ENCODE results near the gene C14orf132. TPM values are rescaled to one million over a fixed set of nuclear protein-coding genes. Genes with fewer than 3 reads are reported as not detected.

C14orf132 gene
- total RNA-seq, 1 donor from 2014 or later: 33.2 TPM

DNA sequence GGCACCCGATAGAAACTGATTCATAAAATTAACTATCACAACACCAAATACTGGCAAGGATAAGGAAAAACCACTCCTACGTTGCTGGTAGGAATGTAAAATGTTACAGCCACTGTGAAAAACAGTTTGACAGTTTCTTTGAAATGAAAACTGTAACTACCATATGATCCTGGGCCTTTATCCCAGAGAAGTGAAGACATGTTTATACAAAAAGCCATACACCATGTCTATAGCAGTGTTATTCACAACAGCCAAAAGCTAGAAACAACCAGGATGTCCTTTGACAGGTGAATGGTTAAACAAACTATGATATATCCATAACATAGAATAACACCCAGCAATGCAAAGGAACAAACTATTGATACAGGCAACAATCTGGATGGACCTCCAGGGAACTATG, 3.7 kb upstream of the C14orf132 start:
- Mint-ChIP-seq H3K4me1 (ENCODE audit: low read depth) (peaks cover 23% of the 10 kb centered on the region), H3K9me3 (ENCODE audit: low read depth) (no peaks in the 10 kb centered on the region), H3K27me3 (ENCODE audit: low read depth) (peaks cover 2% of the 10 kb centered on the region), H3K4me3 (ENCODE audit: unreplicated experiment) (no peak overlapping the region), H3K36me3 (ENCODE audit: low read depth) (no peaks in the 10 kb centered on the region), H3K27ac (ENCODE audit: unreplicated experiment) (no peak overlapping the region)
- TF ChIP-seq, protein P1, sequence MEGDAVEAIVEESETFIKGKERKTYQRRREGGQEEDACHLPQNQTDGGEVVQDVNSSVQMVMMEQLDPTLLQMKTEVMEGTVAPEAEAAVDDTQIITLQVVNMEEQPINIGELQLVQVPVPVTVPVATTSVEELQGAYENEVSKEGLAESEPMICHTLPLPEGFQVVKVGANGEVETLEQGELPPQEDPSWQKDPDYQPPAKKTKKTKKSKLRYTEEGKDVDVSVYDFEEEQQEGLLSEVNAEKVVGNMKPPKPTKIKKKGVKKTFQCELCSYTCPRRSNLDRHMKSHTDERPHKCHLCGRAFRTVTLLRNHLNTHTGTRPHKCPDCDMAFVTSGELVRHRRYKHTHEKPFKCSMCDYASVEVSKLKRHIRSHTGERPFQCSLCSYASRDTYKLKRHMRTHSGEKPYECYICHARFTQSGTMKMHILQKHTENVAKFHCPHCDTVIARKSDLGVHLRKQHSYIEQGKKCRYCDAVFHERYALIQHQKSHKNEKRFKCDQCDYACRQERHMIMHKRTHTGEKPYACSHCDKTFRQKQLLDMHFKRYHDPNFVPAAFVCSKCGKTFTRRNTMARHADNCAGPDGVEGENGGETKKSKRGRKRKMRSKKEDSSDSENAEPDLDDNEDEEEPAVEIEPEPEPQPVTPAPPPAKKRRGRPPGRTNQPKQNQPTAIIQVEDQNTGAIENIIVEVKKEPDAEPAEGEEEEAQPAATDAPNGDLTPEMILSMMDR (IDR thresholded peaks at IDR 0.05): no peak
- no peak for DNase-seq (ENCODE audit: low spot score)

DNA sequence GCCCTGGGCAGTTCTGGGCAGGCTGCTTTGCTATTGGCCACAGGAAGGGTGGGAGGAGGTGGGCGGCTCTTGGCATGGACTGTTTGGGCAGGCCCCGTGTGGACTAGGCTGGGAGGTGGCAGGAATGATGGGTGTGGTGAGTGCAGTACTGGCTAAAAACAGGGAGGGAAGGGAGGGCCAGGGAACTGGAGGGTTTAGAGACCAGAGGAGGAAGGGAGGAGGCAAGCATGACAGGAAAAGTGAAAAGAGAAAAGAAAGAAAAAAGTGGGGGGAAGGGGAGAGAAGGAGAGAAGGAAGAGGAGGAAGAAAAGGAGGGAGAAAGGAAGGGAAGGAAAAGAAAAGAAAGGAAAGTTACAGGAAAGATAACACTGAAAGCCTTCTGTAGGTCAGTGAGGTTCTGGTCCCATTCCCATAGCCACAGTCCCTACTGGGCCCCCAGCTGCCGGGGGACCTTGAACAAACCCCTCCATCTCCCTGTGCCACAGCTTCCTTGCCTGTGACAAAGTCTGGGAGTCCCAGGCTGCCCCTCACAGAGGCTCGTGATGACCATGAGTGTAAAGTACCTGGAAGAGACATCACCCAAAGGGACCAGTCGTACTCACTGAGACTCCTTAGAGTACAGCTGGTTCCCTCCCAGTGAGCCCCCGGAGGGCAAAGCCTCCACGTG, 1.1 kb upstream of the C14orf132 start:
- H3K27ac Mint-ChIP-seq (ENCODE audit: unreplicated experiment): peak overlapping the region; percentile 34
- H3K27me3 Mint-ChIP-seq (ENCODE audit: low read depth): no peaks in the 10 kb centered on the region
- DNase-seq (ENCODE audit: low spot score): no peak

DNA sequence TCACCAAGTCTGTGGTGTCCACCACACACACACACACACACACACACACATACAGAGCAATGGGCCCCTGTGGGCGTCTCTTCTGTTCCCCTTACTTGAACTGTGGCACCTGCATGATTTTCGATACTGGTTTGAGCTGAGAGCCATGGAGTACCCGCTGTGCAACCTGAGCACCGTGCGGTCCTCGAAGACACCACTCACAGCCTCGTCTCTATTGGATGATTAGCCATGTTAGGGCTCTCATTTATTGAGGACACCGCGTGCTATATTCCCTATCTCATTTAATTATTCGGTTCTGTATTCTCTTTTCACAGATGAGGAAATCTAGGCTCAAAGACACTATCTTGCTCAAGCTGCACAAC, 623 bp upstream of the C14orf132 start:
- TF ChIP-seq, protein P1 (IDR thresholded peaks at IDR 0.05): no peak
- Mint-ChIP-seq H3K27ac (ENCODE audit: unreplicated experiment) (no peak overlapping the region), H3K4me3 (ENCODE audit: unreplicated experiment) (peak overlapping the region; percentile 79), H3K27me3 (ENCODE audit: low read depth) (no peaks in the 10 kb centered on the region), H3K36me3 (ENCODE audit: low read depth) (peaks cover 3% of the 10 kb centered on the region), H3K4me1 (ENCODE audit: low read depth) (peaks cover 42% of the 10 kb centered on the region), H3K9me3 (ENCODE audit: low read depth) (no peaks in the 10 kb centered on the region)
- no peak for DNase-seq (ENCODE audit: low spot score)

More for the DNA sequence above, 1.1 kb upstream of the C14orf132 start:
- TF ChIP-seq, protein P1 (IDR thresholded peaks at IDR 0.05): no peak
- H3K4me1 Mint-ChIP-seq (ENCODE audit: low read depth): peaks cover 42% of the 10 kb centered on the region
- no peaks in the 10 kb centered on the region for H3K9me3 Mint-ChIP-seq (ENCODE audit: low read depth)
- peak overlapping the region; percentile 79 for H3K4me3 Mint-ChIP-seq (ENCODE audit: unreplicated experiment)
- H3K36me3 Mint-ChIP-seq (ENCODE audit: low read depth): peaks cover 3% of the 10 kb centered on the region

DNA sequence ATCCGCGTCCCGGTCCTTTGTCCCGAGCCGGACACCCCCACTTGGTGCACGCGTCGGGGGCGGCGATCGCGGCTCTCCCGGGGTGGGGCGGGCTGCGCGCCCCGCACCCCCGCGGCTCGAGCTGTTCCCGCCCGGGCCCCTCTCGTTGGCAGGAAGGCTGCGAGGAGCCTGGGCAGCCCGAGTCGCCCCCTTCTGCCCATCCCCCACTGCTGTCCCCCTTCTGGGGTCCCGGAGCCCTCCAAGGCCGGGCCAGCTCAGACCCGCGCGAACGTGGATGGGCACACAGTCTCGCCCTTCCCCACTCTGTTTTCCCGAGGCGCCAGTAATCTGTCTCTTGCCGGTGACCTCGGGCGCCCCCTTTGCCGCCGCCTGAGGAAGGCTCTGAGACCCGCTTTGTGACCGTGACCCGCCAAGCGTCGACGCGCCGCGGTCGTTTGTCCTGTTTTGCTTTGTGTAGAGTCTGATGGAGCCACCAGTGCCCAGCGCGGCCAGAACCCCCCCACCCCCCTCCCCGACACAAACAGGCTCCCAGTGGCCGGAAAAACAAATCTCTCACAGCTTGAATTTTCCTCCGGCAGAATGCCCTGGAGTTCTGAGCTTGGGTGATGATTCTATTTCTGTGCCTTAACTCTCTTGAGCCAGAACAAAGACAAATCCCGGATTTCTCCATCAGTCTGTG, 610 bp downstream of the C14orf132 start:
- Mint-ChIP-seq H3K4me1 (ENCODE audit: low read depth) (peaks cover 42% of the 10 kb centered on the region), H3K36me3 (ENCODE audit: low read depth) (peaks cover 3% of the 10 kb centered on the region), H3K27me3 (ENCODE audit: low read depth) (no peaks in the 10 kb centered on the region), H3K9me3 (ENCODE audit: low read depth) (no peaks in the 10 kb centered on the region), H3K4me3 (ENCODE audit: unreplicated experiment) (peak overlapping the region; percentile 88), H3K27ac (ENCODE audit: unreplicated experiment) (peak overlapping the region; percentile 89)
- TF ChIP-seq, protein P1 (IDR thresholded peaks at IDR 0.05): peak; percentile 60
- no peak for DNase-seq (ENCODE audit: low spot score)

DNA sequence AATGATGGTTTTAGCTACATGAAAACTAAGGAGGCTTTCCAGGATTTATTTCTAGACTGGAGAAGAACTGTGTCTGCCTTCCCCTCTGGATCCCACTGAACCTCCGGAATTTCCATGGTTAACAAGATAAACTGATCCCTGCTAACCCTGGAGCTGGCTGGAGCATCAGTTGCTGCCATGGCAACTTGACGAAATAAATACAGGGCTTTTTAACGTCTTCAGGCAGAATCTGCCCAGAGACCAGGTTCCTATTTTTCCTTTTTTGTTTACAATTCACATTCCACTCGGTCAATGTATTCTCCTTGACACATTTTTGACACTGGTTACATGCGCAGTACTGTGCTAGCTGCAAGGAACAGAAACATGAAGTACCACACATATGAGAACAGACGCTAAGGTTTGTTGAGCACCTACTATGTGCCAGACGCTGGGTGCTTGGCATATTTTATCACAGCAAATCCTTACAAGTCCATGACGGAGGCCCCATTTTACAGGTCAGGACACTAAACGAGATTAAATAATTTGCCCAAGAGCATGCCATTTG, 1.7 kb downstream of the C14orf132 start:
- TF ChIP-seq, protein P1 (IDR thresholded peaks at IDR 0.05): no peak
- Mint-ChIP-seq H3K9me3 (ENCODE audit: low read depth) (no peaks in the 10 kb centered on the region), H3K27me3 (ENCODE audit: low read depth) (no peaks in the 10 kb centered on the region), H3K4me3 (ENCODE audit: unreplicated experiment) (peak overlapping the region; percentile 88), H3K36me3 (ENCODE audit: low read depth) (peaks cover 6% of the 10 kb centered on the region), H3K4me1 (ENCODE audit: low read depth) (peaks cover 45% of the 10 kb centered on the region), H3K27ac (ENCODE audit: unreplicated experiment) (peak overlapping the region; percentile 23)
- no peak for DNase-seq (ENCODE audit: low spot score)
